Suprapubic skin (tissue), 4 donors: ENCODE data around the gene ISG20L2. TPM values are rescaled to one million over a fixed set of nuclear protein-coding genes. Genes with fewer than 3 reads are reported as not detected.

Experiments
- DNase-seq, 2 donors: peaks; one replicate each; pipeline ENCODE4 v3.0.0-alpha.2; 2019; ENCODE audit warnings: low spot score in 2 of 2
- H3K27ac ChIP-seq: fragments of 200-600 bp; sonication (generic); one replicate; pipeline ENCODE4 v1.5.1; 2019
- H3K27me3 ChIP-seq: fragments of 200-600 bp; sonication (generic); one replicate; pipeline ENCODE4 v1.5.1; 2019
- H3K36me3 ChIP-seq: fragments of 200-600 bp; sonication (generic); one replicate; pipeline ENCODE4 v1.5.1; 2019
- H3K4me1 ChIP-seq: fragments of 200-600 bp; sonication (generic); one replicate; pipeline ENCODE4 v1.5.1; 2019
- H3K4me3 ChIP-seq: fragments of 200-600 bp; sonication (generic); one replicate; pipeline ENCODE4 v1.5.1; 2019; ENCODE audit warnings: mild to moderate bottlenecking
- H3K9me3 ChIP-seq: fragments of 200-600 bp; sonication (generic); one replicate; pipeline ENCODE4 v1.5.1; 2019
- EP300 ChIP-seq: sonication (generic); formaldehyde crosslinking; IDR thresholded peaks from one replicate; pipeline ENCODE4 v1.6.1; 2017; ENCODE audit warnings: antibody characterized with exemption
- POLR2A ChIP-seq, 2 donors: fragments of 450-650 bp; IDR thresholded peaks; one replicate each; pipeline ENCODE4 v1.6.1; 2017; ENCODE audit warnings: antibody characterized with exemption in 2 of 2, mild to moderate bottlenecking in 2 of 2, moderate library complexity in 2 of 2
- POLR2AphosphoS5 ChIP-seq, 3 donors: sonication (generic); formaldehyde crosslinking; IDR thresholded peaks; one replicate each; pipeline ENCODE4 v1.6.1; 2017; ENCODE audit warnings: antibody characterized with exemption in 3 of 3
- WGBS: methylation state at CpG from one replicate; pipeline ENCODE4 v1.1.5; 2018; 5-methylcytosine and 5-hydroxymethylcytosine counted together
- total RNA-seq, 4 donors: library from RNA; depleted of rRNA; stranded (reverse); fragments of >200 nt; gene quantifications; one replicate each; pipeline ENCODE4 v1.1.0, GENCODE V29; 2016
- TF ChIP-seq, protein P1 (sequence below), 2 donors: fragments of 200-600 bp in 1 of 2; fragments of 450-650 bp in 1 of 2; sonication (generic) in 1 of 2; IDR thresholded peaks; one replicate each; pipeline ENCODE4 v1.5.1; 2016 to 2019; ENCODE audit warnings: antibody characterized with exemption in 2 of 2, mild to moderate bottlenecking in 1 of 2, moderate library complexity in 1 of 2

Gene ISG20L2
- total RNA-seq, 4 donors from 2014 or later = 33.8 to 59.6 (median 38.9) TPM

DNA sequence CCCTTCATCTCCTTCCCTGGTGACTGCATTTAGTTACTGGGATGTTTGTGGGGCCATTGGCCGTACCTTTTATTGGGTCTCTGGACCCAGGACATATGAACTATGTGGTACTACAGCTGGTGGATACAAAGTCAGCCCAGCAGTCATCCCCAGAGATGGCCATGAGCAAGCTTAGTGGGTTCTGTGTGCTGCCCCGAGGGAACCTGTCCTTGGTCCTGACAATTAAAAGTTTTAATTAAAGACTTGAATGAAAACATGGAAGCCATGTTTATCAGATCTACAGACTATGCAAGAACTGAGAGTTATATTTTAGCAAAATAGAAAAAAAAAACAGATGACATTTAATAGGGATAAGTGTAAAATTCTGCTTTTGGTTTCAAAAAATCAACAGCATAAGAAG lies 48.5 kb downstream of the ISG20L2 start:
- Histone ChIP-seq H3K36me3 (no peaks in the 10 kb centered on the region), H3K4me1 (peaks cover 19% of the 10 kb centered on the region), H3K27me3 (peaks cover 42% of the 10 kb centered on the region), H3K27ac (no peak overlapping the region), H3K9me3 (no peaks in the 10 kb centered on the region), H3K4me3 (no peak overlapping the region)
- no peak for DNase-seq
- WGBS = 58% methylated on average over 2 of the region's 2 CpGs
- TF ChIP-seq POLR2A (IDR thresholded peaks at IDR 0.05) (no peak), EP300 (no peak), POLR2AphosphoS5 (IDR thresholded peaks at IDR 0.05) (no peak)
- TF ChIP-seq, protein P1, sequence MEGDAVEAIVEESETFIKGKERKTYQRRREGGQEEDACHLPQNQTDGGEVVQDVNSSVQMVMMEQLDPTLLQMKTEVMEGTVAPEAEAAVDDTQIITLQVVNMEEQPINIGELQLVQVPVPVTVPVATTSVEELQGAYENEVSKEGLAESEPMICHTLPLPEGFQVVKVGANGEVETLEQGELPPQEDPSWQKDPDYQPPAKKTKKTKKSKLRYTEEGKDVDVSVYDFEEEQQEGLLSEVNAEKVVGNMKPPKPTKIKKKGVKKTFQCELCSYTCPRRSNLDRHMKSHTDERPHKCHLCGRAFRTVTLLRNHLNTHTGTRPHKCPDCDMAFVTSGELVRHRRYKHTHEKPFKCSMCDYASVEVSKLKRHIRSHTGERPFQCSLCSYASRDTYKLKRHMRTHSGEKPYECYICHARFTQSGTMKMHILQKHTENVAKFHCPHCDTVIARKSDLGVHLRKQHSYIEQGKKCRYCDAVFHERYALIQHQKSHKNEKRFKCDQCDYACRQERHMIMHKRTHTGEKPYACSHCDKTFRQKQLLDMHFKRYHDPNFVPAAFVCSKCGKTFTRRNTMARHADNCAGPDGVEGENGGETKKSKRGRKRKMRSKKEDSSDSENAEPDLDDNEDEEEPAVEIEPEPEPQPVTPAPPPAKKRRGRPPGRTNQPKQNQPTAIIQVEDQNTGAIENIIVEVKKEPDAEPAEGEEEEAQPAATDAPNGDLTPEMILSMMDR (IDR thresholded peaks at IDR 0.05) = no peak

DNA sequence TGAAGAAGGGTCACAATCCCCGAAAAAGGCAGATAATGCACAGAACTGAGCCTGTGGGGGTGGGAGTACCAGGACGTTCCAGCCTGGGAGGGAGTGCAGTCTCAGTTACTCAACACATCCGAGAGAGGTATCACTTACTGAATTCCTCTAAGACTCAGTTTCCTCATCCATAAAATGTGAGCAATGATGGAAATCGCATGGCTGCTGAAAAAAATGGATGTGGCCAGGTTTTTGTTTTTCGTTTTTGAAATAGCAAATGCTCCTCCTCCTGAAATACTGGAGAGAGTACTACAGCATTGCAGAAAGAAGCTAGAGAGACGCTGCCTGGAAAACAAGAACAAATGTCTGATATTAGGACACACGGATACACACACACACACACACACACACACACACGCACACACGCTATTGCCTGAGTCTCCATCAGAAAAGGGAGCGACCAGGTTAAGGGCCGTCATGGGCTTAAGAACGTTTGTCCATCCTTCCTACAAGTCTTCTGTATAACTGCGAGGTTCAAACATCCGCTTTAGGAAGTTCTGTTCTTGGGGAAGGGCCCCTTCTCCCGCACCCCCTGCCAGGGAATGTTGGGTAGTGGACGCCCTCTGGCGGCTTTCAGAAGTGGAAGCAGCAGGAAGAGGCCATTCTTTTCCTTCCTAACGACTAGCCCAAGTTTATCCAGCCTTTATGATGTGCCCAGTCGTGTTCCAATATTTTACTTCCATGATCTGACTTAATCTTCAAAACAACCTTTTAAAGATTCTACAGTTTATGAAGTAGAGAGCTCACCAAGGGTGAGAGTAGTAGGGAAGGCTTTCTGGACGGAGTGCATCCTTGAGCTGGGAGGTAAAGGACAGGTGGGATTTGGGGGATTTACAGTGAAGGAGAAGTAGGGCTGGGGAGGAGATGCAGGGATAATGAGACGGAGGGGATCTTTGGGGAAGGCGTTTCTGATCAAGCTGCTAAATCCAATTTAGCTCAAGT lies 50.7 kb downstream of the ISG20L2 start:
- H3K27ac ChIP-seq = no peak overlapping the region
- 2% methylated on average over 22 of the region's 22 CpGs for WGBS
- H3K4me3 ChIP-seq = peak overlapping the region; percentile 51
- no peaks in the 10 kb centered on the region for H3K36me3 ChIP-seq
- no peaks in the 10 kb centered on the region for H3K9me3 ChIP-seq
- H3K4me1 ChIP-seq = peaks cover 21% of the 10 kb centered on the region
- no peak for DNase-seq
- TF ChIP-seq POLR2A (IDR thresholded peaks at IDR 0.05) = no peak
- TF ChIP-seq, protein P1 (IDR thresholded peaks at IDR 0.05) = peak; percentile 76 to 84
- no peak for TF ChIP-seq POLR2AphosphoS5 (IDR thresholded peaks at IDR 0.05)
- no peak for TF ChIP-seq EP300
- H3K27me3 ChIP-seq = peaks cover 39% of the 10 kb centered on the region

DNA sequence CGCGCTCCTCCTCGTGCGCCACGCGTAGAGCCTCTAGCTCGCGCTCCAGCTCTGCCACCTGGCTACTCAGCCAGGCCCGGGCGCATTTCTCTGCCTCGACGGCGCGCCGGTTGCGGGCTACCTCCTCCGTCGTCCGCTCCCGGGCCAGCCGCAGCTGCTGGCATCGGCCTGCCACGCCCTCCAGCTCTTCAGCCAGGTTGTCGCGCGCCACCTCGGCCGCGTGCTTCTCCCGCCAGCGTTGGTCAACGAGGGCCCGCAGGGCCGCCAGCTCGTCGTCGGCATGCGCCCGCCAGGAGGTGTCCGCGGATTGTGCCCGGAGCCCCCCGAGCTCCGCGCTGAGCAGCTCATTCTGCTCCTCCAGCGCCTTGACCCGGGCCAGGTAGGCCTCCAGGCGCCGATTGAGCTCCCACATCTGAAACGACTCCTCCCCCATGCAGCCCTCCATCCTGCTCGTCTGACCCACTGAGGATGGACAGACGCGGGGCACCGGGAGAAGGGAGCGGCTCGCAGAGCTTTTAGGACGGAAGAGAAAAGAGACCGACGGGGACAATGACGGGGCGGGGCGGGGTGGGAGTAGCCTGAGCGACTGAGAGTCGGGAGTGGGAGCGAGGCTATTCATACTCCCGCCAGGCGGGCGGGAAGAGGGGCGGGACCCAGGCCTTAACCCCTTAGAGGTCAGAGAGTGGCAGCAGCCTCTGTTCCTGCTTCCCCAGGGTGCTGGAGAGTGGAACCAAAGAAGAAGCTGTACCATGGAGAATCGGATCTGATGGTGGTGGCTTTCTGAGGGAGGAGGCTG lies 51.5 kb downstream of the ISG20L2 start, which contains the start of gene NES:
Gene NES, minus strand, starts transcription at position 588 of the 796 bp plus-strand sequence. Its CDS starts 143 bp downstream, at position 445.
- H3K27me3 ChIP-seq = peaks cover 39% of the 10 kb centered on the region

DNA sequence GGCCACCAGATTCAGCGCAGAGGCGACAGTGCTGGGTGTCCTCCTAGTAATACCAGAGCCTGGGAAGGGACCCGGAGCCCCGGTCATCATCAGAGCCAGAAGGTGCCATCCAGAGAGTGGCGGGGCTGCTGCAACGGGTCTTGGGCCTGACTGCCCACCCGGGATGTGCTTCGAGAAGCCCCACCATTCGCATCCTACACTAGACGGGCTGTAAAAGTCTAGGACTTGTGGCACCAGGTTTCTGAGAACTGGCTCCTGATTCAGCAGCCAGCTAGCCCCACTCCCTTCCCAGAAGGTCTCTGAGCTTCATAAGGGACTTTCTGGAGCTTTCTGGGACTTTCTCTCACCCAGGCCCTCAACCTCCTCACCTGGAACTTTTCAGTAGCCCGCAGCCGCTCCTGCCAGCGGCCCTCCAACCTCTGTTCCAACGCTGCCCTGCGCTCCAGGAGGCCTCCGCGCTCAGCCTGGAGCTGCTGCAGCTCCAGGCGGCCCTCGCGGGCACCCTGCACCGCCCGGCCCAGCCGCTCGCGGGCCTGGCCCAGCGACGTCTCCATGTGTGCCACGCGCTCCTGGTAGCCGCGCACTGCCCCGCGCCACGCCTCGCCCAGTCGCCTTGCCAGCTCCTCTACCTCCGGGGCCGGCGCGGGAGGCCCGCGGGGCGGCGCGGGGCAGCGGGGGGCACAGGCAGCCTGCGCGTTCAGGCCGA lies 52.3 kb downstream of the ISG20L2 start:
- WGBS = 13% methylated on average over 7 of the region's 49 CpGs
- no peak for DNase-seq
- Histone ChIP-seq H3K27ac (peak overlapping the region; percentile 64), H3K27me3 (peaks cover 36% of the 10 kb centered on the region), H3K4me3 (peak overlapping the region; percentile 51), H3K9me3 (no peaks in the 10 kb centered on the region), H3K36me3 (no peaks in the 10 kb centered on the region), H3K4me1 (peaks cover 21% of the 10 kb centered on the region)
- TF ChIP-seq EP300 (no peak), POLR2AphosphoS5 (IDR thresholded peaks at IDR 0.05) (no peak), POLR2A (IDR thresholded peaks at IDR 0.05) (no peak)
- TF ChIP-seq, protein P1 (IDR thresholded peaks at IDR 0.05) = no peak

More for the DNA sequence above, 51.5 kb downstream of the ISG20L2 start, which contains the start of gene NES:
- peaks cover 21% of the 10 kb centered on the region for H3K4me1 ChIP-seq
- no peaks in the 10 kb centered on the region for H3K36me3 ChIP-seq
- no peak for DNase-seq
- peak within 1 kb of the TSS; percentile 51 for H3K4me3 ChIP-seq
- no peaks in the 10 kb centered on the region for H3K9me3 ChIP-seq
- TF ChIP-seq POLR2A (IDR thresholded peaks at IDR 0.05) (no peak), POLR2AphosphoS5 (IDR thresholded peaks at IDR 0.05) (no peak), EP300 (no peak)
- TF ChIP-seq, protein P1 (IDR thresholded peaks at IDR 0.05) = no peak
- H3K27ac ChIP-seq = peak within 1 kb of the TSS; percentile 64
- WGBS = 3% methylated on average over 19 of the region's 70 CpGs
